PC-3 (cell line): ENCODE data around the gene ZNF281. TPM values are rescaled to one million over a fixed set of nuclear protein-coding genes. Genes with fewer than 3 reads are reported as not detected.

ENCODE experiments used
- ATAC-seq: fragments of 200-7000 bp; cut with Tn5 transposase; 2 replicates; pipeline ENCODE4 v1.9.1; 2020; ENCODE audit warnings: mild to moderate bottlenecking, moderate library complexity
- Bru-seq: library from RNA; stranded (reverse); fragments of 400-500 nt; gene quantifications from one replicate; lab custom pipeline; 2021; lab: Mats Ljungman, UMichigan
- BruChase-seq, 2 experiments: library from RNA; stranded (reverse); fragments of 400-500 nt; gene quantifications; one replicate each; lab custom pipeline; 2021; lab: Mats Ljungman, UMichigan
- BruUV-seq: library from RNA; stranded (reverse); fragments of 400-500 nt; replicated peaks from 2 replicates; lab custom pipeline; 2021; lab: Mats Ljungman, UMichigan
- CTCF ChIA-PET: fragments of 300-600 bp; sonication (Branson Sonifier 250); formaldehyde crosslinking; loops from one replicate; lab custom pipeline; 2022; ENCODE audit warnings: antibody characterized with exemption; lab: Charles Lee
- POLR2A ChIA-PET: fragments of 300-600 bp; sonication (Branson Sonifier 250); formaldehyde crosslinking; loops from one replicate; lab custom pipeline; 2022; ENCODE audit warnings: antibody characterized with exemption; ENCODE audit not compliant: unreplicated experiment; lab: Charles Lee
- DNase-seq: peaks from one replicate; pipeline ENCODE4 v3.0.0-alpha.2; 2015
- H2AFZ ChIP-seq: fragments of 300-600 bp; sonication (generic); 2 replicates; pipeline ENCODE4 v1.6.0; 2016; ENCODE audit warnings: antibody characterized with exemption, low read length
- H3F3A ChIP-seq: fragments of 300-600 bp; sonication (generic); one replicate; pipeline ENCODE4 v1.6.0; 2017; ENCODE audit warnings: antibody characterized with exemption, low read length, control low read depth, mild to moderate bottlenecking; ENCODE audit not compliant: unreplicated experiment
- H3K27ac ChIP-seq: fragments of 300-600 bp; sonication (generic); 2 replicates; pipeline ENCODE4 v1.5.1; 2016; ENCODE audit warnings: mild to moderate bottlenecking, low read length
- H3K27me3 ChIP-seq: fragments of 300-600 bp; sonication (generic); 2 replicates; pipeline ENCODE4 v1.6.1; 2016; ENCODE audit warnings: low read length, mixed read lengths
- H3K36me3 ChIP-seq: fragments of 300-600 bp; sonication (generic); 2 replicates; pipeline ENCODE4 v1.6.1; 2016; ENCODE audit warnings: low read depth, mixed run types, low read length, mixed read lengths
- H3K4me1 ChIP-seq: fragments of 300-600 bp; sonication (generic); 2 replicates; pipeline ENCODE4 v1.5.1; 2016; ENCODE audit warnings: low read length; ENCODE audit not compliant: insufficient read depth
- H3K4me2 ChIP-seq: fragments of 300-600 bp; sonication (generic); 2 replicates; pipeline ENCODE4 v1.6.0; 2016; ENCODE audit warnings: low read length
- H3K4me3 ChIP-seq: fragments of 300-600 bp; sonication (generic); 2 replicates; pipeline ENCODE4 v1.5.1; 2016; ENCODE audit warnings: mild to moderate bottlenecking, low read length, mixed read lengths
- H3K79me2 ChIP-seq: fragments of 300-600 bp; sonication (generic); 2 replicates; pipeline ENCODE4 v1.6.1; 2017; ENCODE audit warnings: low read length, mixed read lengths
- H3K9ac ChIP-seq: fragments of 300-600 bp; sonication (generic); 2 replicates; pipeline ENCODE4 v1.6.0; 2016; ENCODE audit warnings: mild to moderate bottlenecking, low read length
- H3K9me2 ChIP-seq: fragments of 300-600 bp; sonication (generic); replicated peaks from 2 replicates; pipeline ENCODE4 v1.6.1; 2016; ENCODE audit warnings: mixed run types, low read length, mixed read lengths
- H3K9me3 ChIP-seq: fragments of 300-600 bp; sonication (generic); 2 replicates; pipeline ENCODE4 v1.6.1; 2016; ENCODE audit warnings: low read length, mixed read lengths
- H4K20me1 ChIP-seq: fragments of 300-600 bp; sonication (generic); 2 replicates; pipeline ENCODE4 v1.6.1; 2016; ENCODE audit warnings: low read length, mixed read lengths
- CTCF ChIP-seq: fragments of 300-600 bp; sonication (generic); conservative IDR thresholded peaks from 2 replicates; pipeline ENCODE4 v1.5.1; 2017; ENCODE audit warnings: antibody characterized with exemption, low read depth, mild to moderate bottlenecking, low read length
- EZH2 ChIP-seq: fragments of 300-600 bp; sonication (generic); IDR thresholded peaks from one replicate; pipeline ENCODE4 v1.6.1; 2017; ENCODE audit warnings: antibody characterized with exemption, mild to moderate bottlenecking, low read length; ENCODE audit not compliant: unreplicated experiment
- EZH2phosphoT487 ChIP-seq: fragments of 300-600 bp; sonication (generic); IDR thresholded peaks from 2 replicates; pipeline ENCODE4 v1.6.1; 2018; ENCODE audit warnings: mild to moderate bottlenecking, antibody characterized with exemption, low read length, borderline replicate concordance
- intact Hi-C: fragments of 100-400 bp; cut with micrococcal nuclease; formaldehyde crosslinking; loops from 2 replicates; pipeline ENCODE4 v1.9.0; 2023
- long read RNA-seq: library from polyadenylated mRNA; unstranded; transcript quantifications from one replicate; pipeline ENCODE4 v2.0.0, GENCODE V29; 2021; ENCODE audit not compliant: unreplicated experiment
- total RNA-seq: library from RNA; depleted of rRNA; stranded (reverse); fragments of >200 nt; gene quantifications from 2 replicates; pipeline ENCODE4 v1.2.3, GENCODE V29; 2014; rRNA removed

Gene ZNF281
- total RNA-seq (23.3 and 26.6 TPM in 2 replicates), Bru-seq, nascent RNA (percentile 97 among the genes with signal in this experiment), BruChase-seq, experiment 1, labeled RNA remaining after a 6-hour chase (percentile 95 among the genes with signal in this experiment), BruChase-seq, experiment 2, labeled RNA remaining after a 2-hour chase (percentile 100 among the genes with signal in this experiment)
- long read RNA-seq, full-length matches to known transcripts: 96 of 230 reads
- long read RNA-seq, partial matches to known transcripts: 1 of 230 reads
- long read RNA-seq, other reads (novel, unspliced or antisense): 133 of 230 reads

- H3K36me3 ChIP-seq: peaks cover 10% of the 10 kb centered on the region
- peaks cover 60% of the 10 kb centered on the region for H3K4me1 ChIP-seq
- H3K27ac ChIP-seq: peak within 1 kb of the TSS; percentile 48
- ChIA-PET POLR2A (interaction anchor here (0.5 kb wide), 1 partner anchor 111 kb away, joined by 5 read pairs; no protein-coding TSS in a partner anchor), CTCF (no interaction called here)
- no peaks in the 10 kb centered on the region for H3K27me3 ChIP-seq
- peak; percentile 99 for DNase-seq
- peak; percentile 96 for ATAC-seq
- H3K4me3 ChIP-seq: peak within 1 kb of the TSS; percentile 85
- H3K9me3 ChIP-seq: no peaks in the 10 kb centered on the region
- H4K20me1 ChIP-seq: peaks cover 31% of the 10 kb centered on the region
- BruUV-seq: no TSS peak
- H3K9ac ChIP-seq: peak within 1 kb of the TSS; percentile 91
- H2AFZ ChIP-seq: peak within 1 kb of the TSS; percentile 96
- H3K79me2 ChIP-seq: peaks cover 49% of the 10 kb centered on the region
- H3K9me2 ChIP-seq: no peaks in the 10 kb centered on the region
- intact Hi-C loops: loop anchor here (1.0 to 10.0 kb wide), 5 partner anchors 31 to 725 kb away; no protein-coding TSS in a partner anchor
- H3K4me2 ChIP-seq: peak within 1 kb of the TSS; percentile 93
- H3F3A ChIP-seq: no peaks in the 10 kb centered on the region
- no peak for TF ChIP-seq EZH2
- no peak for TF ChIP-seq CTCF
- TF ChIP-seq EZH2phosphoT487: no peak
These were observed at the start of gene ZNF281 for GRCh38 chr1:200409761-200410565. ZNF281 (minus strand) TSS chr1:200410036; CDS start chr1:200409705, 331 bp downstream.

- Histone ChIP-seq H3K4me3 (no peak overlapping the region), H4K20me1 (no peaks in the 10 kb centered on the region), H3K36me3 (no peaks in the 10 kb centered on the region), H3K4me2 (no peak overlapping the region), H3K9ac (no peak overlapping the region), H3K27me3 (no peaks in the 10 kb centered on the region), H3K27ac (no peak overlapping the region), H3F3A (no peaks in the 10 kb centered on the region), H3K9me3 (no peaks in the 10 kb centered on the region), H3K9me2 (no peaks in the 10 kb centered on the region), H3K79me2 (no peaks in the 10 kb centered on the region), H3K4me1 (peaks cover 14% of the 10 kb centered on the region), H2AFZ (no peak overlapping the region)
- ATAC-seq (no peak), DNase-seq (no peak)
- no TSS peak for BruUV-seq
- intact Hi-C loops: no loop called here
- CTCF ChIA-PET: no interaction called here
- POLR2A ChIA-PET: no interaction called here
- TF ChIP-seq EZH2 (no peak), EZH2phosphoT487 (no peak)
These were observed 48.9 kb upstream of the ZNF281 start for GRCh38 chr1:200458780-200459179.

- ChIA-PET CTCF (no interaction called here), POLR2A (no interaction called here)
- TF ChIP-seq EZH2phosphoT487 (no peak), EZH2 (no peak), CTCF (no peak)
- H3K4me1 ChIP-seq: peaks cover 14% of the 10 kb centered on the region
- H3K27ac ChIP-seq: 0 out of 2 replicates have a peak overlapping the region, but pooled peaks have one; percentile 0
- H3K4me3 ChIP-seq: no peak overlapping the region
- no peaks in the 10 kb centered on the region for H3K79me2 ChIP-seq
- H3K9me2 ChIP-seq: no peaks in the 10 kb centered on the region
- no peak overlapping the region for H3K9ac ChIP-seq
- no peak overlapping the region for H2AFZ ChIP-seq
- H3K36me3 ChIP-seq: no peaks in the 10 kb centered on the region
- H3K27me3 ChIP-seq: no peaks in the 10 kb centered on the region
- no peaks in the 10 kb centered on the region for H4K20me1 ChIP-seq
- intact Hi-C loops: no loop called here
- 0 out of 2 replicates have a peak overlapping the region, but pooled peaks have one; percentile 4 for H3K4me2 ChIP-seq
- H3F3A ChIP-seq: no peaks in the 10 kb centered on the region
- ATAC-seq (peak; percentile 94), DNase-seq (peak; percentile 66)
- no peaks in the 10 kb centered on the region for H3K9me3 ChIP-seq
- BruUV-seq: no TSS peak
These were observed 48.0 kb upstream of the ZNF281 start for GRCh38 chr1:200457810-200458209.
